ENCODE measurements around the gene POTEF.
"Not testable (repeated sequence)": the region's sequence is repeated elsewhere in the genome, so short reads cannot be mapped to it uniquely, and the experiment has no call there.

GRCh38 chr2:130166611-130167010 is 37.6 kb upstream of the POTEF start:
- TF ChIP-seq CTCF (conservative IDR thresholded peaks at IDR 0.05; ENCODE audit: low read depth, low read length); EZH2 (IDR thresholded peaks at IDR 0.05; ENCODE audit: borderline replicate concordance, low read depth, low read length, poor library complexity, severe bottlenecking): not testable (repeated sequence)

Data from A673 (cell line).